Fibroblast of the aortic adventitia (primary cell): ENCODE results near the gene SAFB. TPM values are rescaled to one million over a fixed set of nuclear protein-coding genes. Genes with fewer than 3 reads are reported as not detected.

Source experiments
- DNase-seq: peaks from one replicate; pipeline ENCODE4 v3.0.0-alpha.2; 2010; ENCODE audit warnings: low read depth
- H3K4me3 ChIP-seq: 2 replicates; pipeline ENCODE4 v1.5.1; 2011; ENCODE audit warnings: low read depth, mild to moderate bottlenecking, control low read depth, low read length, moderate library complexity
- CTCF ChIP-seq: IDR thresholded peaks from 2 replicates; pipeline ENCODE4 v1.5.1; 2011; ENCODE audit warnings: mild to moderate bottlenecking, low read length, control low read depth, inconsistent platforms; ENCODE audit not compliant: insufficient read depth
- small RNA-seq: library from RNA; depleted of rRNA; stranded (forward); fragments of <200 nt; gene quantifications from one replicate; pipeline ENCODE3, GENCODE V24; 2012
- total RNA-seq: library from RNA; depleted of rRNA; stranded (reverse); fragments of >200 nt; gene quantifications from 2 replicates; pipeline ENCODE4 v1.2.3, GENCODE V29; 2012; ENCODE audit warnings: low replicate concordance

SAFB gene
- total RNA-seq, 1 donor, result 43.5 TPM

GRCh38 chr19:5714816-5715215 is 91.9 kb downstream of the SAFB start:
- DNase-seq, result no peak
- no peak for TF ChIP-seq CTCF
- H3K4me3 ChIP-seq, result no peak overlapping the region

GRCh38 chr19:5717215-5717935 is 94.5 kb downstream of the SAFB start:
- TF ChIP-seq CTCF, result no peak
- H3K4me3 ChIP-seq, result peak overlapping the region; percentile 95
- DNase-seq, result no peak

Small RNAs within 50 kb of the gene (small RNA-seq; reads per million reads assigned to genes)
- not detected for gene SNRPEP4

Other genes starting within 250 kb of the SAFB start
- gene ZNRF4, start 167.7 kb upstream of the SAFB start, total RNA-seq, result not detected in 2 replicates
- gene TINCR, start 55.1 kb upstream of the SAFB start, total RNA-seq, result 0.08 TPM in 1 of 2 replicates, not detected in the other
- gene SAFB2, start 307 bp upstream of the SAFB start, total RNA-seq, result 36.7 and 39.9 TPM in 2 replicates
- 15.4 and 31.1 TPM in 2 replicates for gene MICOS13, start 57.4 kb downstream of the SAFB start, total RNA-seq
- 10.8 and 17.2 TPM in 2 replicates for gene HSD11B1L, start 57.9 kb downstream of the SAFB start, total RNA-seq
- 87.7 and 296 TPM in 2 replicates for gene RPL36, start 67.2 kb downstream of the SAFB start, total RNA-seq
- 80.3 and 130 TPM in 2 replicates for gene LONP1, start 97.1 kb downstream of the SAFB start, total RNA-seq
- not detected in 2 replicates for gene CATSPERD, start 97.6 kb downstream of the SAFB start, total RNA-seq
- gene PRR22, start 161.7 kb downstream of the SAFB start, total RNA-seq, result 0.09 and 1.1 TPM in 2 replicates
- 16.9 and 82.9 TPM in 2 replicates for gene DUS3L, start 168.1 kb downstream of the SAFB start, total RNA-seq
- 0.09 TPM in 1 of 2 replicates, not detected in the other for gene NRTN, start 182.0 kb downstream of the SAFB start, total RNA-seq
- not detected in 2 replicates for gene FUT6, start 216.6 kb downstream of the SAFB start, total RNA-seq
- not detected in 2 replicates for gene FUT3, start 228.4 kb downstream of the SAFB start, total RNA-seq
- gene FUT5, start 247.5 kb downstream of the SAFB start, total RNA-seq, result not detected in 2 replicates